GM08714 (cell line): ENCODE results near the gene MYRF.
A peak's percentile ranks its signal among the peaks of the same experiment; 100 is the strongest.

Source experiments
- H3K4me3 ChIP-seq: fragments of 200-500 bp; sonication (Bioruptor generic); 2 replicates; pipeline ENCODE4 v1.5.1; 2014; ENCODE audit warnings: mild to moderate bottlenecking, low read length, inconsistent platforms
- ZNF274 ChIP-seq: IDR thresholded peaks from 2 replicates; pipeline ENCODE4 v1.6.1; 2012; ENCODE audit warnings: mild to moderate bottlenecking, low read depth, low read length

Gene MYRF

DNA sequence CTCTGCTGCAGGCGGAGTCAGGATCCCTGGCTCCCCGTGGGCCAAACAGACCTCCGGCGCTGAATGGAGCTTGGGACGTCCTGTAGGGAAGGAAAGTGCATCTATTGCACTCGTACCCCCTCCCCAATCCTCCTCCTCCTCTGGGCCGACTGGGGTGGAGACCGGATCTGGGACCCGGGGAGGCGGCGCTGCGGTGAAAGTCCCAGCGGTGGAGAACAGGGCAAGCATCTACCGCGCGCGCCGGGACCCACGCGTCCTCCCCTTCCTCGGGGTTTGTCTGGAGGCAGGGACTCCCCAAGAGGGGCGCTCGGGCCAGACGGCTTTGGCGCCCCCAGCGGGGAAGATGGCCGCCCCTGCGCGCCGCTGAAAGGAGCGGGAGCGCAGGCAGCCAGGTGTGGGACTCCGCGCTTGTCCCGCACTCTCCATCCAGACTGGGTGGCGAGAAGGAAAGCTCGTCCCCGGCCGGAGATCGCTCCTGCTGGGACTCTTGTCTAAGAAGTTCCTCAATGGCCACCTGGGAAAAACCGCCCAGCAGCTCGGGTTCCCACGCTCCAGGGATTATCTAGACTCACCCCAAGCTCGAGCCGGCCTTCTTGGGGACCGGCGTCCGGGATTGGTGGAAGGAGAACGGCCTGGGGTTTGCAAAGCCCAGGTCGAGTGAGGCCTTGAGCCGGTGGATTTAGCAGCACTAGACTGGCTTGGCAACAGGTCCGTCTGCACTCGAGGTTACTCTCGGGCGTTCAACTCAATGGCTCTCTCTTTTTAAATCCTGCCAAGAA is 76.4 kb downstream of the MYRF start:
- no peak for TF ChIP-seq ZNF274
- peak overlapping the region; percentile 79 for H3K4me3 ChIP-seq

DNA sequence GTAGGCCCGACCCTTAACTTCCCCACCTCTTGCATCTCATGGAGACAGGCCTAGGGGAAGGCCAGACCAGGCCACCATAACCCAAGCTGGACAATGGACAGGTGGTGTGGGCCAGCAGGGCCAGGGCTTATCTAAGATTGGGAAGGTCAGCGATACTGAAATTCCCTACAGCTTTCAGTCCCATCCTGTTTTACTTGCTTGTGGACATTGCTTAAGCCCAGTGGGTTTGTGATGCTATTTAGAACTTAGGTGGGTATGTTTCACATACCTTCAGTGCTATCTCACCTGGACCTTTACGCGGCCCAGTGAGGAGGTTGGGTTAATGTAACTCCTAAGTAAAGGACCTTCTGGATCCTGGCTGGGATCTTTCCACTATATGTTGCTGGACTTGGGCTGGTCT is 77.4 kb downstream of the MYRF start:
- no peak for TF ChIP-seq ZNF274
- peak overlapping the region; percentile 79 for H3K4me3 ChIP-seq

DNA sequence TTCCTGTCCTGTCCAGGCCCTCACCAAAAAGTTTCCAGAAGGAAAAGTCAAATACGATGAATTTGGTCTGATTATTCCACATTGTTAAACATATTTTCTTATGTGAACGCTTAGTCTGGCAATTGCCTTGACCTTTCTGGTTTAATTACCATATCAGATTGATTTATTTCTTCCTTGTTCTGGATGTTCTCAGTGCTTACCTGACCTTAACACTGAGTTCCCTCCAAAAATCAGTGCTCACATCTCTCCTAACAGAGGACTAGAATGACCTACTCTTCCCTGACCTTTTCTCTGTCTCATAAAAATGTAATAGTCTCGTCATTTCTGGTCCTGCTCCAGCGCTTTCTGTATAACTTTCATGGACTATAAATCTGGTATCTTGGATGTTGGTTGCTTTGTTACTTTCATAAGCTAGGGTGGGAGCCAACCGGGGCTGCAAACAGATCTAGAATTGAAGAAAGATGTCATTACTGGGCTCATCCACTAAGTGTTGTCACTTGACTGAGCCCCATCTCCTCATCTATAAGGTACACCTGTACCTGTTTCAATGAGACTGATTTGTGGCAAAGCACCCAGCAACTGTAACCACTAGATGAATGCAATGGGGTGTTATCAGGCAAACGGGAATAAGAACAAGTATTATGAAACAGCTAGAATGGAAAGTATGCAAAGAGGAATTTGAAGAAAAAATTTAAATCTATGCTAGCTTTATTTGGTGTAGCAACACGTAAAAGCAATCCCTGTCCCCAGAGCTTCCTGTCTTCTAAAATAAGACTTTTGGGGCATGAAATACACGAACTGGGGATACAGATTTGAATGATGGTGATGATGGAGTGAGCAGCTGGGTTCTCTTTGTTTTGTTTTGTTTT is 78.0 kb downstream of the MYRF start:
- no peak for TF ChIP-seq ZNF274
- H3K4me3 ChIP-seq = peak overlapping the region; percentile 79

DNA sequence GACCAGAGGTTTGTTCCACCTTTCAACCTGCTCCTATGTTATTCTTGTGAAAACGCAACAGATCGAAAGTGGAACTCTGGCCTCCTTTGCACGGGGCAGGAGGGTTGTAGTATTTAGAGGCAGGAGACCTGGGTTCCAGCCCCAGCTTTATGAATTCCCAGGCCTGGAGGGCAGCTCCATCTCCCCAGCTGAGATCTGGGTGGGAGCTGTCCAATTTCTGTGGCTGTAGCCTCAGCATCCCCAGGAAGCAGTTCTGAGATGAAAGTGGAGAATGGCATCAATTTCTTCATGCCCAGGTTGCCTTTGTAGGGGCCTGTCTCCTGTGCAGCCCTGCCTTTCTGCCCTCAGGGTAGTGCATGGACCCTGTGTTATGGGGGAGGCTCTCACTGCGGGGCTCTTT is 79.8 kb downstream of the MYRF start:
- TF ChIP-seq ZNF274 = no peak
- H3K4me3 ChIP-seq = no peak overlapping the region

DNA sequence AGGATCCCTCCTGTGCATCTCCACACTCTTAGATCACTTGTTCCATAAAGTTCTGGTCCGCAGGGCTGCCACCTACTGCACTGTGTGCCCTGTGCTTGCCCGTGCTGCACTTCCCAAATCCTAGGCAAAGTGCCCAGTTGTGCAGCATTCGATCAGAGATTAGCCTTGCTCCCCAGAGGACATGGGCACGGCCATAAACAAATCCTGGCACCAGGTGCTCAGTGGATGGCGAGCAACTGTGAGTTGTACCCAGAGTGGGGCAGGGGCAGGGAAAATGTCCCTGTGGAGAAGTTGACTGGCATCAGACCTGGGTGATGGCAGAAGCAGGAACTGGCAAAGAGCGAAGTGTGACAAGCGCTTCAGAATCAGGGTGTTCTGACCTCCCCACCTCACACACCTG is 80.3 kb downstream of the MYRF start:
- no peak overlapping the region for H3K4me3 ChIP-seq
- TF ChIP-seq ZNF274 = no peak

DNA sequence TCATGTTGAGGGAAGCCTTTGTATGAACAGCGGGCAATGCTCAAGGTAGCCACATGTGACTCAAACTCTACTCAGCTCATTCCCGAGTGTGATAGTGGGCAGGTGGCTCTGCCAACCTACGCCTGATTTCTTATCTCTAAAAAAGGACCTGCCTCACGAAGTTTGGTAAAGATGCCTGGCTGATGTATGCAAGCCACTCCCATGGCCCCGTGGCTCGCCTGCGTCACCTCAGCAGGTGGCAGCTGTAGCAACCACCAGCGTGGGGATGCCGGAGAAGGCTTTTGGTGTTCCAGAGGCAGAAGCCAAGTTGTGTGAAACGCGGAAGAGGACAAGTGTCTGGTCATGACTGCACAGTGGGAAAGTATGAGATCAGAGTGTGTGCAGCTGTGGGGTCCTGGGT is 81.0 kb downstream of the MYRF start:
- H3K4me3 ChIP-seq = no peak overlapping the region
- no peak for TF ChIP-seq ZNF274

DNA sequence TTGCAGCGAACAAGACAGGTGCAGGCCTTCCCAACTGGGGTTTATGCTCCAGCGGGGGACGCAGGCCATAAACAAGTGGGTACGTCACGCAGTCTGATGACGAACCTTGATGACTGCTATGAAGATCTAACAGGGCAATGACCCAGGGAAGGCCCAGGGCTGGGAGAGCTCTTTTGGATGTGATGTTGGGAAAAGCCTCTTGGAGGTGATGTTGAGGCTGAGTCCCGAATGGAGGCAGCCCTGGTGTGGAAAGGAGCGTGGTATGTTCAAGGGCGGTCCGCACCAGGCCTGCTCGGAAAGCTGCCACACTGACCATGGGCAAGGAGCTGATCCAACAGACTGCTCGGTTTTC is 81.5 kb downstream of the MYRF start:
- no peak overlapping the region; the same call in 1 of the 2 replicates for H3K4me3 ChIP-seq
- TF ChIP-seq ZNF274 = no peak

DNA sequence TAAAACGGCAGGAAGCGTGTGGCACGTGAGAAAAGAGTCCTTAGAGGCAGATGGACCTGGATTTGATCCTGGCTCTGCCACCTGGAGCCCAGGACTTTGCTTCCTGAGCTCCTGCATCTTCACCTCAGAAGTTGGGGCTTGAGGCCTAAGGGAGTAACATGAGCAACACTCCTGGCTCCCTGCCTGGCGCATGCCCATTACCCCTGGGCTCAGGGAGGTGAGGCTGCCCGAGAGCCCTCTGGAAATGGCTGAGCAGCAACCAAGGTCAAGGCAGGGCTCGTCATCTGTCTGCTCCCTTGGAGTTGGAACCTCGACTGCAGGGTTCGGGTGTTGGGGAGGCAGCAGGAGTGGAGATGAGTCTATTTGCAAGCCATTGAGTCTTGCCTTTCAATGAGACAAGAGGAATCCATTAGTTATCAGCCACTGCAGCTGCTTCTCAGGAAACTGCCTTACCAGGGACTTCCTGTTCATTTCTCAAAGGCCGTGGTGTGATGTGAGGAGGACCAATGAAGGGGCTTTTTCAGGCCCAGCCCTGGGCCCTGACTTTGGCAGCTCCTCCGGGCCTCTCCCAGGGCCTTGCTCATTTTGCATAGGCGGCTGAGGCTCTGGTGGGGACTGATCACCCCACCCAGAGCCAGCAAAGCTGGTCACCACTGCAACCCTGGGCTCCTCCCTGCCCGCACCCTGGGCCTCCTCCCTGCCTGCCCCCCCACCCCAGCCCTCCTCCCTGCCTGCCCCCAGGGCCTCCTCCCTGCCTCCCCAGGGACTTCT is 82.0 kb downstream of the MYRF start:
- H3K4me3 ChIP-seq = peak overlapping the region; percentile 12; the same call in 1 of the 2 replicates
- no peak for TF ChIP-seq ZNF274

DNA sequence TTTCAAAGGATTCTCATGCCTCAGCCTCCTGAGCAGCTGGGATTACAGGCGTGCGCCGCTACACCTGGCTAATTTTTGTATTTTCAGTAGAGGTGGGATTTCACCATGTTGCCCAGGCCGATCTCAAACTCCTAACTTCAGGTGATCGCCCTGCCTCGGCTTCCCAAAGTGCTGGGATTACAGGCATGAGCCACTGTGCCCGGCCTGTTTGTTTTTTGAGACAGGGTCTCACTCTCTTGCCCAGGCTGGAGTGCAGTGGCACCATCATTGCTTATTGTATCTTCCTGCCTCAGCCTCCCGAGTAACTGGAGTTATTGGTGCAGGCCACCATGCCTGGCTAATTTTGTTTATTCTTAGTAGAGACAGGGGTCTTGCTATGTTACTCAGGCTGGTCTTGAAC is 83.8 kb downstream of the MYRF start:
- H3K4me3 ChIP-seq = no peak overlapping the region
- TF ChIP-seq ZNF274 = no peak

DNA sequence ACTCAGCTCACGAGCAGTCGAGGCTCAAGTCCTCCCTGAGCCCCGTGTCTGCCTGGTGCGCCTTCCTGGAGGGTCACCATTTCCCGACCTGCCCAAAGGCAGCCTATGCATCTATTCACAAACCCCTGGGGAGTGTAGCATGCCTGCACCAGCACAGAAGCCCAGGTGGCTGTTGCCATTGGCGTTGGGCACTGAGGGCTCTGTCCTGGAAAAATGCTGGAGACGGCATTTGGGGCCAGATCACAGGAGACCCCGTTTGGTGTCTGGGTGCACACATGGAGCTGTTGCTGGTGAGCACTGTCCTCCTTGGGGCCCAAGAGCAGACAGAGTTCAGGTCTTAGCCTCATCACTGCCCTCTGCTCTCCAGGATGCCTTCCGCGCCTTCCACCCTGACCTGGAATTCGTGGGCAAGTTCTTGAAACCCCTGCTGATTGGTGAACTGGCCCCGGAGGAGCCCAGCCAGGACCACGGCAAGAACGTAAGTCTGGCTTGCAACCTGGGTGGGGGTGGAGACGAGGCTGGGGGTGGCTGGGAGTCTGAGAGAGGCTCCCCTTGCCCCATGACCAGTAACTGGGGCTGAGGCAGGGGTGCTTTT is 85.1 kb downstream of the MYRF start:
- H3K4me3 ChIP-seq = no peak overlapping the region
- TF ChIP-seq ZNF274 = no peak
